ENCODE results near the gene IL27RA. TPM values are rescaled to one million over a fixed set of nuclear protein-coding genes. Genes with fewer than 3 reads are reported as not detected.

Gene IL27RA
- total RNA-seq, 1 experiment from 2014 or later = 10.2 TPM

- ATAC-seq (no peak; the same call in 1 of the 2 replicates), DNase-seq (ENCODE audit: low read depth, low spot score) (no peak)
- ChIA-PET CTCF (no interaction called here), POLR2A (no interaction called here)
- H3K36me3 ChIP-seq (ENCODE audit: control insufficient read depth, insufficient read depth, low read length) = no peaks in the 10 kb centered on the region; the same call in 1 of the 2 replicates
- peak overlapping the region; percentile 64 to 66 for H3K4me3 ChIP-seq (ENCODE audit: low read depth in 2 of 2, low read length in 2 of 2)
- in situ Hi-C loops (cut with HindIII; ENCODE audit: low pct_unique_long_range_greater_than_20kb, low sequenced_read_pairs) = no loop called here
- peaks cover 3% of the 10 kb centered on the region; the same call in 1 of the 2 replicates for H3K9me3 ChIP-seq (ENCODE audit: control insufficient read depth, insufficient read depth, low read depth, low read length)
- no peak for TF ChIP-seq REST (IDR thresholded peaks at IDR 0.05; ENCODE audit: insufficient read depth in 1 of 2, low read depth in 2 of 2, low read length in 1 of 2)
- no peak for TF ChIP-seq SIN3A (IDR thresholded peaks at IDR 0.05; ENCODE audit: borderline replicate concordance, insufficient read depth, low read depth, low read length)
- TF ChIP-seq POLR2AphosphoS5 (IDR thresholded peaks at IDR 0.05; ENCODE audit: low read depth, low read length) = no peak
- TF ChIP-seq, protein P1, sequence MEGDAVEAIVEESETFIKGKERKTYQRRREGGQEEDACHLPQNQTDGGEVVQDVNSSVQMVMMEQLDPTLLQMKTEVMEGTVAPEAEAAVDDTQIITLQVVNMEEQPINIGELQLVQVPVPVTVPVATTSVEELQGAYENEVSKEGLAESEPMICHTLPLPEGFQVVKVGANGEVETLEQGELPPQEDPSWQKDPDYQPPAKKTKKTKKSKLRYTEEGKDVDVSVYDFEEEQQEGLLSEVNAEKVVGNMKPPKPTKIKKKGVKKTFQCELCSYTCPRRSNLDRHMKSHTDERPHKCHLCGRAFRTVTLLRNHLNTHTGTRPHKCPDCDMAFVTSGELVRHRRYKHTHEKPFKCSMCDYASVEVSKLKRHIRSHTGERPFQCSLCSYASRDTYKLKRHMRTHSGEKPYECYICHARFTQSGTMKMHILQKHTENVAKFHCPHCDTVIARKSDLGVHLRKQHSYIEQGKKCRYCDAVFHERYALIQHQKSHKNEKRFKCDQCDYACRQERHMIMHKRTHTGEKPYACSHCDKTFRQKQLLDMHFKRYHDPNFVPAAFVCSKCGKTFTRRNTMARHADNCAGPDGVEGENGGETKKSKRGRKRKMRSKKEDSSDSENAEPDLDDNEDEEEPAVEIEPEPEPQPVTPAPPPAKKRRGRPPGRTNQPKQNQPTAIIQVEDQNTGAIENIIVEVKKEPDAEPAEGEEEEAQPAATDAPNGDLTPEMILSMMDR (IDR thresholded peaks at IDR 0.05) = no peak
- TF ChIP-seq TCF7L2 (IDR thresholded peaks at IDR 0.05; ENCODE audit: low read depth, low read length) = no peak
- intact Hi-C loops (cut with micrococcal nuclease; ENCODE audit: unreplicated experiment) = no loop called here
- peak overlapping the region; percentile 89 for H3K27ac ChIP-seq (ENCODE audit: low read length)
- H3K4me1 ChIP-seq (ENCODE audit: control insufficient read depth, insufficient read depth, low read length) = peaks cover 4% of the 10 kb centered on the region
- TSS peak; percentile 83 for BruUV-seq (replicated peaks)
- no peaks in the 10 kb centered on the region for H3K27me3 ChIP-seq (ENCODE audit: control insufficient read depth, insufficient read depth, low read length)
Observed at GRCh38 chr19:14091813-14092462, 60.4 kb downstream of the IL27RA start.

- intact Hi-C loops (cut with micrococcal nuclease; ENCODE audit: unreplicated experiment) (no loop called here), in situ Hi-C loops (cut with HindIII; ENCODE audit: low pct_unique_long_range_greater_than_20kb, low sequenced_read_pairs) (no loop called here)
- POLR2A ChIA-PET = interaction anchor here (0.6 kb wide), 1 partner anchor 12 kb away, joined by 10 read pairs; no protein-coding TSS in a partner anchor
- CTCF ChIA-PET = no interaction called here
- H3K4me3 ChIP-seq (ENCODE audit: low read depth in 2 of 2, low read length in 2 of 2) = no peak overlapping the region
- DNase-seq (ENCODE audit: low read depth, low spot score) (no peak), ATAC-seq (no peak)
- H3K36me3 ChIP-seq (ENCODE audit: control insufficient read depth, insufficient read depth, low read length) = no peaks in the 10 kb centered on the region; the same call in 1 of the 2 replicates
- H3K9me3 ChIP-seq (ENCODE audit: control insufficient read depth, insufficient read depth, low read depth, low read length) = peaks cover 3% of the 10 kb centered on the region; the same call in 1 of the 2 replicates
- TF ChIP-seq TCF7L2 (IDR thresholded peaks at IDR 0.05; ENCODE audit: low read depth, low read length) (no peak), POLR2AphosphoS5 (IDR thresholded peaks at IDR 0.05; ENCODE audit: low read depth, low read length) (peak; percentile 33; the same call in 1 of the 2 replicates)
- no peak overlapping the region for H3K27ac ChIP-seq (ENCODE audit: low read length)
- H3K4me1 ChIP-seq (ENCODE audit: control insufficient read depth, insufficient read depth, low read length) = peaks cover 4% of the 10 kb centered on the region
- H3K27me3 ChIP-seq (ENCODE audit: control insufficient read depth, insufficient read depth, low read length) = no peaks in the 10 kb centered on the region
- BruUV-seq (replicated peaks) = no TSS peak
Observed at GRCh38 chr19:14093117-14093823, 61.7 kb downstream of the IL27RA start.

Data from Panc1 (cell line).